Limb (tissue), 2 donors: Measurements from ENCODE around the gene DHRS3.
"Not testable (repeated sequence)": the region's sequence is repeated elsewhere in the genome, so short reads cannot be mapped to it uniquely, and the experiment has no call there.

Experiments
- DNase-seq, 2 donors: peaks; one replicate each; pipeline ENCODE4 v3.0.0-alpha.2; 2016; ENCODE audit errors: extremely low spot score in 2 of 2

Gene DHRS3

DNA sequence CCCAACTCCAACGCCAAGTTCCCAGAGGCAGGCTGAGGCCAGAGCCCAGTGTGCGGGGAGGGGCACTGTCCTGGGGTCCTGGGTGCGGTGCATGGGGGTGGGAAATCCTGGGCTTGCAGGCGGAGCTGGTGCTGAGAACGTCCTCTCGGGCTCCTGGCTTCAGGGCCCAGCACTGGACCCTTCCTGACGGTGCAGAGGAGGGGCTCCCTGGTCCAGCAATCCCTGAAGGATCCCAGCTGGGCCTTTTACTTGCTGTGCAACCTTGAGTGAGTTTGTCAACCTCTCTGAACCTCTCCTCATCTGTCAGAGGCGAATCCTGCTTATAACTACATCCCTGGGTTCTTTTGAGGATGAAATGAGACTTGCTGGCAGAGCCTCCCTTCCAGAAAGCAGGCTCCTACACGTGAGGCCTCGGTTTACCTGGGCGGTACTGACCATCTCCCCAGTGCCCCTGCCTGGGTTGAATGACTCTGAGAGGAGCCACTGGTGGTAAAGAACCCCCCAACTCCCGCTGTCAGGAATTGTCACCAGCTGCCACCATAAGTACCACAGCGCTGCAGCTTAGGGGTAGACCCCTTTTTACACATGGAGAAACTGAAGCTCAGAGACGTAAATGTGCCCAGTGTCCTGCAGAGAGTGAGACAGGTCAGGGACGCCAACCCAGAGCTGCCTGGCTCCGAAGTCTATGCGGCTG, 77.3 kb downstream of the DHRS3 start:
- DNase-seq, result no peak

DNA sequence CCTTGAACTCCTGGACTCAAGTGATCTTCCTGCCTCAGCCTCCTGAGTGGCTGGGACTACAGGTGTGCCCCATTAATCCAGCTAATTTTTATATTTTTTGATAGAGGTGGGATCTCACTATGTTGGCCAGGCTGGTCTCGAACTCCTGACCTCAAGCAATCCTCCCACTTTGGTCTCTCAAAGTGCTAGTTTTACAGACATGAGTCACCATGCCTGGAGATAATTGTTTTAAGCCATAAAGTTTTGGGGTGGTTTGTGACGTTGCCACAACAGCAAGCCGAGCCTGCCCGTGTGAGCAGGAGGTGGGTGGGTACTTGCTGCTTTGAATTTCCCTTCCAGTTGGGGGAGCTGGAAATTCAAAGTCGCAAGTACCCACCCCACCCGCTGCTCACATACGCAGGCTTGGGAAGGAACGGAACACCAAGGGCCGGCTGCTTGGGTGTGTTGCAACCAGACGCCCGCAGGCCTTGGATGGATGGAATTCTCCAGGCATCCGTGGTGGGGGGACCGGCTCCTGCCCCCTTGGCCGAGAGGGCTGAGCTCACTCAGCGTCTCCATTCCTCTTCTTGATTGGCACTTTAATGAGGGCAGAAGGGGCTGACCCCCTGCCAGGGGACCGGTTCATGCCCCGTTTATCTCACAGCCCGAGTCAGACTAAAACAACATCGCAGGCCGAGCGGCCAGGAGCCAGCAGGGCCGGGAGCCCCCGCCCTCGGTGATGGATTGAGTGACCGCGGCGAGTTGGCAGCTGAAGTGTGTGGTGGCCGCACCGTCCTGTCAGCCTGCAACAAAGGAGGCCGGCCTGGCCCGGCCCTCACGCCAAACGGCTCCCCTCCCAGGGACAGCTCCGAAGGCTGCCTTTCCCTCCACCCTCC, 78.1 kb downstream of the DHRS3 start:
- peak in 1 of 2 donors; percentile 76 for DNase-seq

DNA sequence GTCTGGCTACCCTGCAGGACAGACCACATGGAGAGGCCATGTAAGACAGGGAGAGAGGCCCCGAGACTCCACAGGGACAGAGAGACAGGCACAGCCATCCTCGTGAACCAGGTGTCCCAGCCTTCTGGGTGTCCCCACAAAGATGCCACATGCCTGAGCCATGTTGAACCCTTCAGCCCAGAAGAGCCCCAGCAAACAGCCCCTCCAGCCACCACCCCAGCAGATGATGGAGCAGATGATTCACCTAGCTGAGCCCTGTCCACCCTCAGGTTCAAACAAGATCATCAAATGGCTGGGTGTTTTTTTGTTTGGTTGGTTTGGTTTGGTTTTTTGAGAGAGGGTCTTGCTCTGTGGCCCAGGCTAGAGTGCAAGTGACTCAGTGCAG, 78.7 kb downstream of the DHRS3 start:
- no peak for DNase-seq

GRCh38 chr1:12538536-12538935, 79.5 kb downstream of the DHRS3 start:
- DNase-seq, result not testable (repeated sequence)

DNA sequence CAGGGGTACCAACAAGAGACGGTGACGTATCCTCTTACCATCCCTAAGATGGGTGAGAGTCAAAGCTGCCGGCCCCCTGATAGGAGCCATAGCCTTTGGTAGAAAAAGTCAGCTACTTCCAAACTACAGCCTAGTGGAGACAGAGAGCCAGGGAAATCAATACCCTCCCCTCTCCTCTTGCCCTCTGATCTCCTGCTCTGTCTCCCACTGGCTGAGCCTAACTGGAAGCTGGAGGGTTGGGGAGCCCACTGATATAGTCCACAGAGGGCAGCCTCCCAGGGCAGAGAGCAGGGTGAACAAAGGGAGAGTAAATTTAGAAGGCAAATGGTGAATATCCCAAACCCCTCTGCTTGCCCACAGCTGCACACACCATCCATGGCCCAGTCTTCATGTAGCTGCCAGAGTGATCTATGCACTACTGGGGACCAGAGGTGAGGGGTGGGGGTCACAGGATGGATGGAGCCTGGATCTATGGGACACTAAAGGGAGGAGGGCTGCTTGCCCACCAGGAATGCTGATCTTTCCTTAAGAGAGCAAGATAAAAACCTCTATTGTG, 80.0 kb downstream of the DHRS3 start:
- DNase-seq, result no peak

DNA sequence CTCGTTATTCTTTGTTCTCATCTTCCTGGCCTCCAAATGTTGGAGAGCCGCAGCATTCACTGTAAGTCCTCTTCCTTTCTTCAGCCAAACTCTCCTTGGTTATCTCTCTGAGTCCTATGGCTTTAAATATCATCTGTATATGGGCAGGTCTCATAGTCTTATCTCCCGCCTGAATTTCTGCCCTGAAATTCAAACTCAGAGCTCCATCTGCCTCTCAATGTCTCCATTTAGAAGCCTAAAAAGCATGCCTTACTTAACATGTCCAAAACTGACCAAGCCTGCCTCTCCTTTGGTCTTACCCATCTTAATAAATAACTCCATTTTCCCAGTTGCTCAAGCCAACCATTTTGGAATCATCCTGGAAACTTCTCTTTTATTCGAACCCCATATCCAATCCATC, 80.7 kb downstream of the DHRS3 start:
- DNase-seq, result no peak

DNA sequence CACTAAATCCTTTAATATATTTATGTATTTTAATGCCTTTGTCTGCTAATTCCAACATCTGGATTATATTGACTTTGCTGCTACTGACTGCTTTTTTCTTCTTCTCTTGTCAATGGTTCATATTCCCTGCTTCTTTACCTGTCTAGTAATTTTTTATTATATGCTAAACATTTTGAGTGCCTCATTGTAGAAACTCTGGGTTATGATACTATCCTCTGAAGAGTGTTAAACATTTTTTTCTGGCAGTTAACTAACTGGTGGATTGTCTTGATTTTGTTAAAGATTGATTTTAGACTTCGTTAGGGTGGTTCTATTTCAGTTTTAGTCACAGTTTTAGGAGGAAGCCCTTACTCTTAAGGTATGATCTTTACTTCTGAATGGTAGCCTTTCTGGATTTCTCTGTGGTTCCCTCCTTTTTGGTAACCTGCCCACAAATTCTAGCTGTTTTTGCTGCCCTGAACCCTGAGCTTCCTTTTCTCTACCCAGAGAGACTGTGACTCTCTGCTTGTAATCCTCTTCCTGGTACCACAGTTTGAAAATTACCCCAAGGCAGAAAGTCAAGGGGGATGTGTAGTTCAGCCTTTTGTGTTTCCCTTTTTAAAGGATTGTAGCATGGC, 81.9 kb downstream of the DHRS3 start:
- no peak for DNase-seq

DNA sequence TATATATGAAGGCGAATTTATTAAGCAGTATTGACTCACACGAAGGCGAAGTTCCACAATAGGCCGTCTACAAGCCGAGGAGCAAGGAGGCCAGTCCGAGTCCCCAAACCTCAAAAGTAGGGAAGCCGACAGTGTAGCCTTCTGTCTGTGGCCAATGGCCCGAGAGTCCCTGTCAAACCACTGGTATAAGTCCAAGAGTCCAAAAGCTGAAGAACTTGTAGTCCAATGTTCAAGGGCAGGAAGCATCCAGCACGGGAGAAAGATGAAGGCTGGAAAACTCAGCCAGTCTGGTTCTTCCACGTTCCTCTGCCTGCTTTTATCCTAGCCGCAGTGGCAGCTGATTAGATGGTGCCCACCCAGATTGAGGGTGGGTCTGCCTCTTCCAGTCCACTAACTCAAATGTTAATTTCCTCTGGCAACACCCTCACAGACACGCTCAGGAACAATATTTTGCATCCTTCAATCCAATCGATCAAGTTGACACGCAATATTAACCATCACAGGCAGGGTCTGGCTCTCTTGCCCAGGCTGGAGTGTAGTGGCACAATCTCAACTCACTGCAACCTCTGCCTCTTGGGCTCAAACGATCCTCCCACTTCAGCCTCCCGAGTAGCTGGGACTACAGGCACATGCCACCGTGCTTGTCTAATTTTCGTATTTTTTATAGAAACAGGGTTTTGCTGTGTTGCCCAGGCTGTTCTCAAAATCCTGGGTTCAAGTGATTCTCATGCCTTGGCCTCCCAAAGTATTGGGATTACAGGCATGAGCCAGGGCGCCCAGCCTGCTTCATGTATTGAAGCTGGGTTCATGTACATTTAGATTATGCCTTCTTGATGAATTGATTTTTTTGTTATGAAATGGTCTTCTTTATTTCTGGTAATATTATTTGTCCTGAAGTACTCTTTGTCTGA, 85.3 kb downstream of the DHRS3 start:
- no peak for DNase-seq

DNA sequence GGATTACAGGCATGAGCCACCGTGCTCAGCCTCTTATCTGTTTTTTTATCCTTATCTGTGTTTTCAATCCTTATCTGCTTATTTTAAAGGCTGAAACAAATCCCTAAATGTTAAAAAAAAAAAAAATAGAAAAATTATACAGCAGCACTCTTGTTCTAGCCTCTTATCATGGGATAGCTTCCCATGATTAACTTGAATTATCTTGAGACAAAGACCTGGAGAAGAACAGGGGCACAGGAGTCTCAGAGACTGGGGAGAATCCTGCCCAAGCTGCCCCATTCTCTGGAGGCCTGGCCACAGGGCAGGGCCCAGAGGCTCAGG, 86.9 kb downstream of the DHRS3 start:
- no peak for DNase-seq

GRCh38 chr1:12530462-12531178, 87.4 kb downstream of the DHRS3 start:
- DNase-seq, result no peak

- DNase-seq, result no peak
Measured at GRCh38 chr1:12529640-12530174, 88.3 kb downstream of the DHRS3 start.

DNA sequence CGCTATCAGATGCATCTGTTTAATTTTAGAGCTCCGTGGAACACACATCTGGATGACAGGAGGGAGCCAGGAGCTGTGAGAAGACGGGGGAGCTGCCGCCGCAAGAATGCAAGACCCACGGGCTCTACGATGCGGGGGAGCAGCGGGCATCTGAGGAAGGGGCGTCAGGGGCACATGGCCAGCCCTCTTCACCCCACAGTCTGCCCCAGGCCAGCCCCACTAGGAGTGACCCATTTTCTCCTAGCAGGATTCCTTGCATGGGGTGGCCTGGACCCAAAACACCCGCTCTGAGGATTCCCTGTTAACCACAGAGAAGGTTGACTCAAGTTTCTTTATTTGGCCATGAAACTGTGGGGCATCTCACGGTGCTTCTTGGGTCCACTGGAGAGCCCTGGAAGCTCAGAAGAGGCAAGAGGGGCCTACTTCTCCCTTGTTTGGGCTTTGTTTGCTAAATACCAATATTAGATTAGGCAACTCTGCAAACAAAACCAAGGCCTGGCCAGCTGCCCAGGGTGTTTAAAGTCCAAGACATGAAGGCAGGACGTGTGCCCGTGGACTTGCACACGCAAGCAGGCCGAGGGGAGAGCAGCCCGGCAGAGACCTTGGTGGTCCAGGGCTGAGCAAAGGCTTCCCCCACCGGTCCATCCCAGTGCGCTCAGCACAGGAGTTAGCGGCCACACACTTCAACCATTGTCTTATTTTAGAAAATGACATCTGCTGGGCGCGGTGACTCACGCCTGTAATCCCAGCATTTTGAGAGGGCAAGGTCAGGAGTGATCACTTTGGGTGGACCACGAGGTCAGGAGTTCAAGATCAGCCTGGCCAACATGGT, 89.8 kb downstream of the DHRS3 start:
- DNase-seq, result no peak

- no peak for DNase-seq
Measured at GRCh38 chr1:12527564-12527963, 90.4 kb downstream of the DHRS3 start.

DNA sequence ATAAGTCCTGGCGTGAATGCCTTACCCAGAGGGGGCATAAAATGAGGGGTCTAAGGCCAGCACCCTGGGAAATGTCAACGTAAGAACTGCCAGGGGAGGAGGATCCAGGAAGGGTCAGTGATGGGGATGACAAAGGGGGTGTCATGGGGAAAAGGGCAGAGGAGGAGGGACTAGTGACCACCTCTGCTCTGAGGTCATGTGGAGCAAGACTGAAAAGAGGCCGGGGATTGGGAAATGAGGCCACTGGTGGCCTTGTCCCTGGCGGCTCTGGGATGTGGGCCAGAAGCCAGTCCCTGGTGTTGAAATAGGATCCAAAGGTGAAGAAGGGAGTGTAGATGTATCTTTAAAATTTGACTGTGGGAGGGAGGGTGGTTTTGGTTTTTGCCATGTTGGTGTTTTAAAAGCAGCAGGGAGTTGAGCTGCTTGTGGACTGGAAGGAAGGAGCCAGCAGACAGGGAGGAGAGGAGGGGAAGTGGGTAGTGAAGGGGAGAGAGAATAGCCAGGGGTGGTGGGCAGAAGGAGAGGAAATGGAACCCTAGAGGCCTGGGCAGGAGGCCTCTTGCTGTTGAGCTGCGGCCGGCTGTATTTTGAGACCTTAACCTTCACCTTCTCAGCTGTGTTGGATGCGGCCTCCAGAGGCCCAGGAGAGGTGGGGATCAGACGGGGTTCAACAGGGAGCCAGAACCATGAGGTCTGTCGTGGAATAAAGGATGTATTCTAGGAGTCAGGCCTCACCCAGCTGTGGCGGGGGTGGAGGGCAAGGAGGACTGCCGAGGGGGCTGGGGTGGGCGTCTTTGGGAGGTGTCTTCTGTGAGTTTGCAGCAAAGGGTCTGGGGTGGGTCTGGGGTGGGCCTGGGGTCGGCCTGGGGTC, 92.5 kb downstream of the DHRS3 start:
- DNase-seq, result no peak

GRCh38 chr1:12524266-12524665, 93.7 kb downstream of the DHRS3 start:
- no peak for DNase-seq

DNA sequence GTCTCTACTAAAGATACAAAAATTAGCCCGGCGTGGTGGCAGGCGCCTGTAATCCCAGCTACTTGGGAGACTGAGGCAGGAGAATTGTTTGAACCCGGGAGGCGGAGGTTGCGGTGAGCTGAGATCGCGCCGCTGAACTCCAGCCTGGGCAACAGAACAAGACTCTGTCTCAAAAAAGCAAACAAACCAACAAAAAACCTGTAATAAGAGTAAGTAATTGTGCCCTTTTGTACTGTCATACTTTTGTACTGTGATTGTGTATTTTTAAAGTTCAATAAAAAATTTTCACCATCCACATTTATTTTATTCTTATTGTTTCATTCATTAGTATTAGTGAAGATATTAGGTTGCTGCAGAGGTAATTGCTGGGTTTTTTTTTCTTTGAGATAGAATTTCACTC, 95.2 kb downstream of the DHRS3 start:
- DNase-seq, result not testable (repeated sequence)

DNA sequence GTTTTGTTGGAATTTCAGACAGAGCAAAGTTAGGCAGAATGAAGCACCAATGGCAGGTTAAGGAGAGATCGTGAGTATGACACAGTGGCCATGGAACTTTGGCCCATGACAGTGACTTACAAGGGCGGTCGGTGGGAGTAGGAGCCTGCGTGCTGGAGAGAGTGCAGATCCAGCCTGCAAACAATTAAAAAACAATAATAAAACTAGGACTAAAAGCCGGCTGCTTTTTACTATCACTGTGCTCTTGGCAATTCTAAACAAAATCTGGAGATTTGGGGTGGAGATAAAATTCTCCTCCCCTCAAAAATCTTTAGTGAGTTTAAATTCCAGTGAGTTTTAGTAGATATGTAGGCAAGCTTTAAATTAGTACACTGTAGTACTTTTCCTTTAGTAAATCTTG, 96.9 kb downstream of the DHRS3 start:
- no peak for DNase-seq

GRCh38 chr1:12519693-12520364, 98.2 kb downstream of the DHRS3 start:
- no peak for DNase-seq
